DMS53 treated with DMSO at 0.1 percent for 48 hours (cell line): ENCODE measurements around the gene LMOD2.
A peak's percentile ranks its signal among the peaks of the same experiment; 100 is the strongest.
"Not testable (repeated sequence)": the region's sequence is repeated elsewhere in the genome, so short reads cannot be mapped to it uniquely, and the experiment has no call there.

ENCODE experiments used
- DNase-seq: peaks from one replicate; lab custom pipeline; 2025; ENCODE audit not compliant: unreplicated experiment; lab: John Stamatoyannopoulos, UW

The LMOD2 gene

DNA sequence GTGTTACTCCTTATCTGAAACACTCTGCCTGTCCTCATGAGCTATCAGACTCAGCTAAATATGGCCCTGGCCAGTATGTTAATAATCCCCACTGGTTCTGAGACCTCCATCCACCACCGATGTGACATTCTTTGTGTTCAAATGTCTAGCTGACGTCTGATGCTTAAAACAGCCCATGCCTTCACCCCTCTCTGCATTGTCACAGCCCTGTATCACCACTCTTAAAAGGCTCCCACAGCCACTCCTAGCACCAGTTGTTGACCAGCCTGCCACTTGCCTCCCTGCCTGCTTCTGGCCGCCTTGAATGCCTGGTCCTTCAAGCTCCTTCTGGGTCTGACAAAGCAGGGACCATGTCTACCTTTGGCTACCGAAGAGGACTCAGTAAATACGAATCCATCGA, at the start of gene LMOD2:
LMOD2 (plus strand) TSS at position 253 of the 400 bp plus-strand sequence; CDS start at position 351, 98 bp downstream.
- no peak for DNase-seq

DNA sequence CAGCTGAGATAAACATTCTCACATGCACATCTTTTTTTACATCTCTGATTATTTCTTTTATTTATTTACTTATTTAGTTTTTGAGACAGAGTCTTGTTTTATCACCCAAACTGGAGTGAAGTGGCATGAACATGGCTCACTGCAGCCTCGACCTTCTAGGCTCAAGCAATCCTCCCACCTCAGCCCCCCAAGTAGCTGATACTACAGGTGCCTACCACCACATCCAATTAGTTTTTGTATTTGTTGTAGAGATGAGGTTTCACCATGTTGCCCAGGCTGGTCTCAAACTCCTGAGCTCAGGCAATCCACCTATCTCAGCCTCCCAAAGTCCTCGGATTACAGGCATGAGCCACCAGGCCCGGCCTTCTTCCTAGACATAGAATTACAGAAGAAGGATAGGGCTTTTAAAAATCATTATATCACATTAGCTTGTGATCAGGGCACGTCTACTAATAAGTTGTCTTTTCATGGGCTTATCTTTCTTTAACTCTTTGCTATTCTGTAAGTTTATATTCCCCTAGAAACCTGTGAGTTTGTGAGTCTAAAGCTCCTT, 48.2 kb upstream of the LMOD2 start:
- no peak for DNase-seq

GRCh38 chr7:123608991-123609882, 46.4 kb upstream of the LMOD2 start:
- DNase-seq: peak; percentile 31

DNA sequence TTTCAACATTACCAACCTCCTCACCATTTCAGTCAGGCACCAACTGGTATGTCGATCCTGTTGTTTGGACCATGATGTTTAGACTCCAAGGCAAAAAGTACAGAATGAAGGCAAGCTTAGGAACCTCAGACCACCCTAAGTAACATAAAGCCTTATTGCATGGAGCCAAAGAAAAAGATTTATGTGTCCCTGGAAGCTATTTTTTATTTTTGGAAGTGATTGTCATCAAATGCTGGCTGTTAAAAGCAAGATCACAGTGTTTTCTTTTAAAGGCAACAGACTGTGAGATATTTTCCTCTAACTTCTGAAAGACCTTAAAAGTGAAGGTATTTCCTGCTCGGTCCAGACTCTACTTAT, 45.8 kb upstream of the LMOD2 start:
- no peak for DNase-seq

DNA sequence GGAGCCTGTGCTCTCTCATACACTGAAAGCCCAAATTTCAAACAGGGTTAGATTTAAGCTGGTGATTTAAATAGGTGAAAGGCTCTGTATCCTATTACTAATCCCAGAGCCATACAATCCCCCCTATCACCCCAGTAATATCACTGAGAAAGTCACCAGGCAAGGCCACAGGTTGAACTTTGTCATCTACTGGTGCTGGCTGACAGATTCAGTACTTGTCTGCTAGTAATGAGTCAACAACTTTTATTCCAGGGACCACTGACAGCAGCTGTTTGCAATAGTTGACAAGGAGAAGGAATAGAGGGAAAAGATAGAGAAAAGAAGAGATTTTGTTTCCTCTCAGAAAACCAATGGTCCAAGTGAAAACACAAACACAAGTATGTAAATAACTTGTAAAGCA, 43.6 kb upstream of the LMOD2 start:
- peak; percentile 31 for DNase-seq

GRCh38 chr7:123615344-123615743, 40.3 kb upstream of the LMOD2 start:
- no peak for DNase-seq

DNA sequence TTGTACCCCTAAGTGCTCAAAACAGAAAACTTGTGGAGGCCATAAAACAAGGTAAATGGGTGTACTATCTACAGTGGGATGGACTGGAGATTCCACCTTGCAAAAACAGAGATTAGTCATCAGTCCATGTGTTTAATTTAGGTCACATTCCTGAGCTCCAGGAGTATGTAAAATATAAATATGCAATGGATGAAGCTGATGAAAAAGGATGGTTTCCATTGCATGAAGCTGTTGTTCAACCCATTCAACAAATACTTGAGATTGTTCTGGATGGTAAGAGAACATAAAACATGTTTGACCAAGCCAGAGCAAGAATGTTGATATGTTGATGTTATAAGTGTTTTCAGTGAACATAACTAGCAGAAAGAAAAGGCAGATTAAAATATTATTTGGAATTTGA, 39.4 kb upstream of the LMOD2 start:
- peak; percentile 27 for DNase-seq

- DNase-seq: no peak
Observed at GRCh38 chr7:123621707-123622106, 34.0 kb upstream of the LMOD2 start.

GRCh38 chr7:123622660-123623386, 32.8 kb upstream of the LMOD2 start:
- peak; percentile 97 for DNase-seq

GRCh38 chr7:123624527-123625183, 31.0 kb upstream of the LMOD2 start:
- DNase-seq: peak; percentile 38

DNA sequence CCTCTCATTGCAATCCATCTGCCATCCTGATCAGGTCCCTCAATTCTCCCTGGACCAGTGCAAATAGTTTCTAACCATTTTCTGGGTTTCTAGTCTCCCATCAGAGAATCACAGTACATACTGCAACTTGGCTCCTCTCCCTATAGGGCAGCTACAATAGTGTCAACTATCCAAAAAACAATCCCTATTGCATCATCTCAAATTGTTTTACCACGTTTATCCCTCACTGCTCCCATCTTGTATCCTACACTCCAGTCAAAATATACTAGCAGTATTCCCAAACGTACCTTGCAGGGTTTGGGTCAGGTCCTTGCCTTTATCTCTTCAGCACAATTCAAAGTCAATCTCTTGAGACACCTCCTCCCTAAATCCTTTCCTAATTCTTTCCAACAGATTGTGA, 30.4 kb upstream of the LMOD2 start:
- DNase-seq: no peak

- DNase-seq: no peak
Observed at GRCh38 chr7:123627851-123628250, 27.8 kb upstream of the LMOD2 start.

DNA sequence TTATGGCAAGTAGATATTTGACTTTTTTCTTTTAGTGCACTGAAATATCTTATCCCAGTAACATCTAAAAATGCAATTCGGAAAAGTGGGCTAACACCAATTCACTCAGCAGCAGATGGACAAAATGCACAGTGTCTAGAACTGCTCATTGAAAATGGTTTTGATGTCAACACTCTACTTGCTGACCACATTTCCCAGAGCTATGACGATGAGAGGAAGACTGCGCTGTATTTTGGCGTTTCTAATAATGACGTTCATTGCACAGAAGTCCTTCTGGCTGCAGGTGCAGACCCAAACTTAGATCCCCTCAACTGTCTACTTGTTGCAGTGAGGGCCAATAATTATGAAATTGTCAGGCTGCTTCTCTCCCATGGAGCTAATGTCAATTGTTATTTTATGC, 26.8 kb upstream of the LMOD2 start:
- DNase-seq: no peak

DNA sequence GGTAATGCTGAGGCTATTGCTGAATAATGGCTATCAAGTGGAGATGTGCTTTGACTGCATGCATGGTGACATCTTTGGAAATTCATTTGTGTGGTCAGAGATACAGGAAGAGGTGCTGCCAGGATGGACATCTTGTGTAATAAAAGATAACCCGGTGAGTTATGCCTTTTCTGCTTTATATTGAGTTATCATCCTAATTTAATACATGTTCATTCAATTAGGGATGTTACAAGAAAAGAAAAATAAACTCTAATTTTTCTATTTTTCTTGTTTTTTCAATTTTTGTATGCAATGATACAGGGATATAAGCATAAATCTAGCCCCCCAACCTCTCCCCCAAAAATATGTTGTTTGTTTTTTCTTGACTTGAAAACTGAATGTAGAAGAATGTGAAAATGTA, 26.4 kb upstream of the LMOD2 start:
- DNase-seq: no peak

DNA sequence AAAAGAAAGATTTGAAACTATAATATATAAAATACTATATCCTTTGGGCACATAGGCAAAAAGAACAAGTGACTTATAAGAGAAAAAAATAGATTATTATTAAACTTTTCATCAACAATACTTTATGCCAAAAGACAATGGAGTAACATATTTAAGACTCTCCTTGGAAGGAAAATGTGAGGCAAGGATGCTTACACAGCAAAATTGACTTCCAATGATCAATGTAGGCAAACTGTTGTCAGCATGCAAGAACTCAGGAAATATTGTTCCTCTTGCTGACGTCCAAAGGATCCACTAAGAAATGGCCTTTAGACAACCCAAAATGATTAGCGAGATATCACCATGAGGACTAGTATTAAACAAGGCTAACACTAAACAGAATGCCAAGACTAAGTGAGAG, 22.9 kb upstream of the LMOD2 start:
- no peak for DNase-seq

GRCh38 chr7:123633553-123633952, 22.1 kb upstream of the LMOD2 start:
- no peak for DNase-seq

GRCh38 chr7:123634011-123634573, 21.6 kb upstream of the LMOD2 start:
- not testable (repeated sequence) for DNase-seq

DNA sequence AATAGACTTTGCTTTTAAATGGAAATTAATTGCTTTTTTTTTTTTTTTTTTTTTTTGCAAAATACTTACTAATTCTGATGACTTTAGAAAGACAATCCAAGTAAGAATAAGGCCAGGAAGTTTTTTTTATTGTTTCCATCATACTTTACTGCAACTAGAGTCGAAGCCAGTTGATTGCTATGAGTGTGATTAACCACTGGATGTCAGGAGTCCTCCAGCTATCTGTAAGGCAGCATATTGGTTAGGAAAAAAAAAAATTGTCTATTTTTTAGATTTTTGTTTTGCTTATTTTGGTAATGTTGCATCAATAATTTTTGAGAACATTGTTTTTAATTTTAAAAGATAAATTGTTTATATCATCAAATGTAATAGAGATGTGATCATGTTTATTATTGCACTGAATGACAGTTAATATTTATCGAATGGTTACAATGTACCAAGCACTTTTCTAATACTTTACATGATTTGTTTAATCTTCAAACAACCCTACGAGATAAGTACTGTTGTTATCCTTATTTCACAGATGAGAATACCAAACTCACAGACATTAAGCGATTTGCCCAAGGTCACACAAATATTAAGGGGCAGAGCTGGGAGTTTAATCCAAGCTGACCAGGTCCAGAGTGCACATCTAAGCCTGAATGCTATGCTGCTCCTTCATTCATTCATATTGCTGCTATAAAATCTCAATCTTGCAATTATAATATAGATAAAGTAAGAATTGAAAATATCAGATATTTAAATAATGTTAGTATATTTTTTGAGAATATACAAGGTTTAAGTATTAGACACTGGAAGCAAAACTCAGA, 19.9 kb upstream of the LMOD2 start:
- peak; percentile 26 for DNase-seq

GRCh38 chr7:123637203-123637602, 18.5 kb upstream of the LMOD2 start:
- peak; percentile 45 for DNase-seq

- no peak for DNase-seq
Observed at GRCh38 chr7:123637878-123638277, 17.8 kb upstream of the LMOD2 start.
